MM.1S (cell line): ENCODE data around the gene KCNC4.

Experiments
- DNase-seq: peaks from one replicate; pipeline ENCODE4 v3.0.0-alpha.2; 2015
- H2AFZ ChIP-seq: fragments of 300-600 bp; sonication (generic); 2 replicates; pipeline ENCODE4 v1.6.0; 2016; ENCODE audit warnings: antibody characterized with exemption, low read length
- H3F3A ChIP-seq: fragments of 300-600 bp; sonication (generic); 2 replicates; pipeline ENCODE4 v1.6.1; 2016; ENCODE audit warnings: mild to moderate bottlenecking, antibody characterized with exemption, low read length, moderate library complexity, mixed read lengths; ENCODE audit not compliant: insufficient read depth
- H3K27ac ChIP-seq: fragments of 300-600 bp; sonication (generic); 2 replicates; pipeline ENCODE4 v1.5.1; 2016; ENCODE audit warnings: mild to moderate bottlenecking, low read length
- H3K27me3 ChIP-seq: fragments of 300-600 bp; sonication (generic); replicated peaks from 2 replicates; pipeline ENCODE4 v1.6.0; 2016; ENCODE audit warnings: low read length; ENCODE audit not compliant: insufficient read depth
- H3K36me3 ChIP-seq: fragments of 300-600 bp; sonication (generic); replicated peaks from 2 replicates; pipeline ENCODE4 v1.6.1; 2016; ENCODE audit warnings: mild to moderate bottlenecking, low read length, mixed read lengths; ENCODE audit not compliant: insufficient read depth
- H3K4me1 ChIP-seq: fragments of 300-600 bp; sonication (generic); 2 replicates; pipeline ENCODE4 v1.6.1; 2016; ENCODE audit warnings: low read length, mixed read lengths
- H3K4me2 ChIP-seq: fragments of 300-600 bp; sonication (generic); 2 replicates; pipeline ENCODE4 v1.6.0; 2016; ENCODE audit warnings: low read depth, low read length
- H3K4me3 ChIP-seq: fragments of 300-600 bp; sonication (generic); 2 replicates; pipeline ENCODE4 v1.5.1; 2016; ENCODE audit warnings: low read length, mixed read lengths
- H3K79me2 ChIP-seq: fragments of 300-600 bp; sonication (generic); 2 replicates; pipeline ENCODE4 v1.6.1; 2016; ENCODE audit warnings: mixed run types, low read length, mixed read lengths
- H3K9ac ChIP-seq: fragments of 300-600 bp; sonication (generic); 2 replicates; pipeline ENCODE4 v1.6.1; 2016; ENCODE audit warnings: low read length, mixed read lengths
- H3K9me2 ChIP-seq: fragments of 300-600 bp; sonication (generic); replicated peaks from 2 replicates; pipeline ENCODE4 v1.6.1; 2016; ENCODE audit warnings: mild to moderate bottlenecking, low read length, mixed read lengths; ENCODE audit not compliant: insufficient read depth
- H3K9me3 ChIP-seq: fragments of 300-600 bp; sonication (generic); replicated peaks from 2 replicates; pipeline ENCODE4 v1.6.1; 2016; ENCODE audit warnings: mild to moderate bottlenecking, low read length, mixed read lengths; ENCODE audit not compliant: insufficient read depth
- H4K20me1 ChIP-seq: fragments of 300-600 bp; sonication (generic); 2 replicates; pipeline ENCODE4 v1.6.1; 2016; ENCODE audit warnings: mild to moderate bottlenecking, low read length, moderate library complexity, mixed read lengths; ENCODE audit not compliant: insufficient read depth
- EZH2 ChIP-seq: fragments of 300-600 bp; sonication (generic); optimal IDR thresholded peaks from 2 replicates; pipeline ENCODE3; 2017; ENCODE audit warnings: low read depth, mild to moderate bottlenecking, antibody characterized with exemption, low read length, mixed read lengths
- EZH2phosphoT487 ChIP-seq: fragments of 300-600 bp; sonication (generic); IDR thresholded peaks from 2 replicates; pipeline ENCODE4 v1.6.1; 2018; ENCODE audit warnings: antibody characterized with exemption, low read length
- TF ChIP-seq, protein P1 (sequence below): fragments of 300-600 bp; sonication (generic); IDR thresholded peaks from 2 replicates; pipeline ENCODE4 v1.5.1; 2016; ENCODE audit warnings: antibody characterized with exemption, low read length, mixed read lengths

Gene KCNC4

DNA sequence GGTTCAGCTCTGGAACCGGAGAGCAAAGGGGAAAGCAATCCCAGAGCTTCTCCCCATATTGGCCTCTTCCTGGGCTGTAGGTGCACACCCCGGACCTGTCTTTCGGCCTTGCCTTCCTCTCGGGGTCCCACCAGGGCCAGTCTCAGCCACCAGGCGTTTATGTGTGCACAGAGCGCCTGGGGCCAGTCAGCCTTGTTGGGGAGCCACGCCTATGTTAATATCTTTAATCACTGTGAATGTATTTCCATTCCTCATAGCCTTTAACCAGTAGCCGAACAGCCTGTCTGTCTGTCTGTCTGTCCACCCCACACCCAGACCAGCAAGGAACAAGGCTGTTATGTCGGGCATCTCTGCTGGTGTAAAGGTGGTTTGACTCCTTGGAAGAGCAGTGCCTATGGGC is 18.8 kb downstream of the KCNC4 start:
- Histone ChIP-seq H3K79me2 (no peaks in the 10 kb centered on the region), H3K27ac (no peak overlapping the region), H3K27me3 (no peaks in the 10 kb centered on the region), H3K9ac (no peak overlapping the region), H3K4me1 (no peaks in the 10 kb centered on the region), H3F3A (no peaks in the 10 kb centered on the region), H2AFZ (no peak overlapping the region), H3K9me2 (no peaks in the 10 kb centered on the region), H3K36me3 (no peaks in the 10 kb centered on the region), H4K20me1 (no peaks in the 10 kb centered on the region), H3K4me3 (no peak overlapping the region), H3K9me3 (no peaks in the 10 kb centered on the region), H3K4me2 (no peak overlapping the region)
- TF ChIP-seq EZH2phosphoT487, result no peak
- TF ChIP-seq, protein P1, sequence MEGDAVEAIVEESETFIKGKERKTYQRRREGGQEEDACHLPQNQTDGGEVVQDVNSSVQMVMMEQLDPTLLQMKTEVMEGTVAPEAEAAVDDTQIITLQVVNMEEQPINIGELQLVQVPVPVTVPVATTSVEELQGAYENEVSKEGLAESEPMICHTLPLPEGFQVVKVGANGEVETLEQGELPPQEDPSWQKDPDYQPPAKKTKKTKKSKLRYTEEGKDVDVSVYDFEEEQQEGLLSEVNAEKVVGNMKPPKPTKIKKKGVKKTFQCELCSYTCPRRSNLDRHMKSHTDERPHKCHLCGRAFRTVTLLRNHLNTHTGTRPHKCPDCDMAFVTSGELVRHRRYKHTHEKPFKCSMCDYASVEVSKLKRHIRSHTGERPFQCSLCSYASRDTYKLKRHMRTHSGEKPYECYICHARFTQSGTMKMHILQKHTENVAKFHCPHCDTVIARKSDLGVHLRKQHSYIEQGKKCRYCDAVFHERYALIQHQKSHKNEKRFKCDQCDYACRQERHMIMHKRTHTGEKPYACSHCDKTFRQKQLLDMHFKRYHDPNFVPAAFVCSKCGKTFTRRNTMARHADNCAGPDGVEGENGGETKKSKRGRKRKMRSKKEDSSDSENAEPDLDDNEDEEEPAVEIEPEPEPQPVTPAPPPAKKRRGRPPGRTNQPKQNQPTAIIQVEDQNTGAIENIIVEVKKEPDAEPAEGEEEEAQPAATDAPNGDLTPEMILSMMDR, result no peak
- TF ChIP-seq EZH2, result no peak
- DNase-seq, result no peak

DNA sequence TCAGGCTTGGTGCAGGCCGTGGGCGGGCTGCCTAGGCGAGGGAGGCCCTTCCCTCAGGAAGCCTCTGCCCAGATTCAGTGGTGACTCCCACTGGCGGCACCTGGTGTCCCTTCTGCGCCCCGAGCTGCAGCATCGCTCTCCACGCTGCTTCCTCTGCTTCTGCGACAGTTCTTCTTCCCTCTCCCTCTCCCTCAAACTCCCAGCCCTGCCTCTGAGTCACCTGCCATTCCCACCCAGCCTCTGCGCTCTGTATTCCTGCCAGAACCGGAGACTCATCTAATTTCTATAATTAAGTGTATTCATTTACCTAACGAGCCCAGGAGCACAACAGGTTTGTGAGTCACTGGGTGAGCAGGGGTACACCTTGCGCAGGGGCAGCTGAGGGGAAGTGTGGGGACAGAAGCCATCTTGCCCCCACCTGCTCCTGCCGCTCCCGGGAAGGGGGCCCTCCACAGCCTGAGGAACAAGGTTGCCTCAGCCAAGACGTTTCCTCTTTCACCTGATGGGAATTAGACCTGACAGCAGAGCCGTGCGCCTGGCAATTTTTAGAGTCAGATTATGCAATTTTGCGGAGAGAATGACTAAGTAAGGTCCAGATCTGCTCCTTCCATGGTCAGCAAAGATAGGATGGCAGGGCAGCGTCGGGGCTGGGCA is 19.4 kb downstream of the KCNC4 start:
- no peak for TF ChIP-seq EZH2phosphoT487
- TF ChIP-seq, protein P1, result no peak
- TF ChIP-seq EZH2, result no peak
- no peaks in the 10 kb centered on the region for H3K9me3 ChIP-seq
- H3K36me3 ChIP-seq, result no peaks in the 10 kb centered on the region
- H3K27ac ChIP-seq, result no peak overlapping the region
- no peak for DNase-seq
- H3K79me2 ChIP-seq, result no peaks in the 10 kb centered on the region
- no peak overlapping the region for H3K9ac ChIP-seq
- H3K9me2 ChIP-seq, result no peaks in the 10 kb centered on the region
- H3K4me1 ChIP-seq, result no peaks in the 10 kb centered on the region
- H4K20me1 ChIP-seq, result no peaks in the 10 kb centered on the region
- no peak overlapping the region for H3K4me3 ChIP-seq
- no peak overlapping the region for H2AFZ ChIP-seq
- H3K27me3 ChIP-seq, result no peaks in the 10 kb centered on the region
- no peak overlapping the region for H3K4me2 ChIP-seq
- H3F3A ChIP-seq, result no peaks in the 10 kb centered on the region

DNA sequence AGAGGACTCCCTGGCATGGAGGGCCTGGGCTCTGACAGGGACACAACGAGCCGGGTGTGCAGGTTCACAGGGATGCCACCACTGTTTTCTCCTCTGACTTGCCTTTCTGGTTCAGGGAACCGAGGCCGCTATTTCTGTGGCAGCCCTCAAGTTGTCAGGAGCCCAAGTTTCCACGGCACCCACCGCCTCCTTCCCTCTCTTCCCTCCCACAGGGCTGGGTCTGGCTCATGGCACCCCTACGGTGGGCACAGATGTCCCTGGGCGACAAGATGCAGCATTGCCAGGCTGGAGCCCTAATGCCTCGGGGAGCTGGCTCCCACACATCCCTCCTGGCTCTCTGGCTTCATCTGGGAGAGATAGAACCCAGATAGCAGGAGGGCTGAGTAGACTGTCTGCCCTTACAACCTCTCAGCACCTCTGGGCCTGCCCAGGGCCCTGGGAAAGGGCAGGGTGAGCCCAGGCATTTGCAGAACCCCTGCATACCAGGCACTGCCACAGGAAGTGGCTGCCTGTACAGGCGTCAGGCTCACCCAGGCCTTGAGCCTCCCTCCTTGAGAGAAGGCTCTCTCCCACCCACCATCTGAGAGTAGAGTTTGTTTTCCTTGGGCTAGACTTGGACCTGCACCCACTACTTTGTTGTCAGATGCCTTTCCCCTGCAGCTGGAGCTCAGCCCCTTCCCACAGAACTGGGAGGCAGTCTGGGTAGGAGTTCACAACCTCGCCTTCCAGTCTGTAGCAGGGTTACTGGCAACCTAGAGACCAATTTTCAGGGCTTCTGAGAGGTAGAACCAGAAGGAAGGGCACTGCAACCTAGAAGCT is 20.5 kb downstream of the KCNC4 start:
- no peaks in the 10 kb centered on the region for H3K79me2 ChIP-seq
- no peak overlapping the region for H3K27ac ChIP-seq
- H3K9me3 ChIP-seq, result no peaks in the 10 kb centered on the region
- no peak overlapping the region for H3K9ac ChIP-seq
- H3K36me3 ChIP-seq, result no peaks in the 10 kb centered on the region
- H3K4me3 ChIP-seq, result no peak overlapping the region
- no peaks in the 10 kb centered on the region for H4K20me1 ChIP-seq
- no peak overlapping the region for H2AFZ ChIP-seq
- TF ChIP-seq EZH2 (no peak), EZH2phosphoT487 (no peak)
- TF ChIP-seq, protein P1, result no peak
- H3F3A ChIP-seq, result no peaks in the 10 kb centered on the region
- DNase-seq, result no peak
- H3K9me2 ChIP-seq, result no peaks in the 10 kb centered on the region
- no peaks in the 10 kb centered on the region for H3K27me3 ChIP-seq
- H3K4me1 ChIP-seq, result no peaks in the 10 kb centered on the region
- H3K4me2 ChIP-seq, result no peak overlapping the region
